ENCODE data around the gene SLPI. TPM values are rescaled to one million over a fixed set of nuclear protein-coding genes. Genes with fewer than 3 reads are reported as not detected.

The SLPI gene
- total RNA-seq, 1 experiment from 2014 or later = 207 TPM

GRCh38 chr20:45263556-45264266, 9.3 kb upstream of the SLPI start:
- TF ChIP-seq CTCF (conservative IDR thresholded peaks at IDR 0.05; ENCODE audit: low read depth, low read length) = no peak
- Histone ChIP-seq H3K36me3 (ENCODE audit: low read depth, low read length) (no peaks in the 10 kb centered on the region), H4K20me1 (ENCODE audit: low read length) (no peaks in the 10 kb centered on the region), H3K9me3 (ENCODE audit: low read length) (no peaks in the 10 kb centered on the region), H2AFZ (ENCODE audit: low read length) (no peak overlapping the region), H3F3A (ENCODE audit: low read length, unreplicated experiment) (no peaks in the 10 kb centered on the region), H3K4me1 (ENCODE audit: insufficient read depth, low read length) (peaks cover 9% of the 10 kb centered on the region; the same call in 1 of the 2 replicates), H3K4me2 (ENCODE audit: low read length) (no peak overlapping the region), H3K9me2 (replicated peaks; ENCODE audit: low read length) (no peaks in the 10 kb centered on the region), H3K4me3 (ENCODE audit: low read length) (no peak overlapping the region), H3K9ac (ENCODE audit: low read length) (no peak overlapping the region), H3K27ac (ENCODE audit: low read length) (no peak overlapping the region), H3K79me2 (ENCODE audit: low read length) (no peaks in the 10 kb centered on the region), H3K27me3 (ENCODE audit: low read length) (no peaks in the 10 kb centered on the region)
- no peak for ATAC-seq
- DNase-seq = no peak
- CTCF ChIA-PET = no interaction called here
- POLR2A ChIA-PET (ENCODE audit: unreplicated experiment) = no interaction called here
- no TSS peak for BruUV-seq (replicated peaks)
- intact Hi-C loops (cut with micrococcal nuclease) = no loop called here

DNA sequence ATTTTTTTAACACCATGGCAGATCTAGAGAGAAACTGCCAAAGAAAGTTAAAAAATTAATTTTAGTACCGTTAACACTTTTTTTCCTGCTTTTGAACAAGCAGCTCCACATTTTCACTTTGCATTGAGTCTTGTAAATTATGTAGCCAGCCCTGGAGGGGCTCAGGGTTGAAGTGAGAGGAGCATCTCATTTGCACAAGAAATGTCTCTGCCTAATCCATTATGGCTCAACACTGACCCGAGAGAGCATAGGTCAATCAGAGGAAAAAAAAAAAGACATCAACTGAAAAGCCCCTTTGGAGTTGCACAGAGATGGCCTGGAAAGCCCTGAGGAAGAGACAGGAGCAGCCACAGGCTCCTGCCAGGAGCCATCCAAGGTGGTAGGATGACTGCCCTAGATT, 4.3 kb upstream of the SLPI start:
- CTCF ChIA-PET = no interaction called here
- H3K4me2 ChIP-seq (ENCODE audit: low read length) = no peak overlapping the region
- no peaks in the 10 kb centered on the region for H3K27me3 ChIP-seq (ENCODE audit: low read length)
- no peak overlapping the region for H3K4me3 ChIP-seq (ENCODE audit: low read length)
- no peaks in the 10 kb centered on the region for H4K20me1 ChIP-seq (ENCODE audit: low read length)
- H3K36me3 ChIP-seq (ENCODE audit: low read depth, low read length) = no peaks in the 10 kb centered on the region
- intact Hi-C loops (cut with micrococcal nuclease) = no loop called here
- no TSS peak for BruUV-seq (replicated peaks)
- no peak overlapping the region for H3K27ac ChIP-seq (ENCODE audit: low read length)
- H3K79me2 ChIP-seq (ENCODE audit: low read length) = 0 out of 2 replicates have a peak, but pooled peaks cover 3% of the 10 kb centered on the region
- no peaks in the 10 kb centered on the region for H3K9me2 ChIP-seq (replicated peaks; ENCODE audit: low read length)
- H3K4me1 ChIP-seq (ENCODE audit: insufficient read depth, low read length) = peaks cover 21% of the 10 kb centered on the region
- DNase-seq (no peak), ATAC-seq (no peak)
- TF ChIP-seq CTCF (conservative IDR thresholded peaks at IDR 0.05; ENCODE audit: low read depth, low read length) (no peak), EZH2phosphoT487 (IDR thresholded peaks at IDR 0.05; ENCODE audit: borderline replicate concordance, low read length) (no peak), EZH2 (IDR thresholded peaks at IDR 0.05; ENCODE audit: low read length, unreplicated experiment) (no peak)
- no peaks in the 10 kb centered on the region for H3F3A ChIP-seq (ENCODE audit: low read length, unreplicated experiment)
- no peak overlapping the region for H2AFZ ChIP-seq (ENCODE audit: low read length)
- no peak overlapping the region for H3K9ac ChIP-seq (ENCODE audit: low read length)
- H3K9me3 ChIP-seq (ENCODE audit: low read length) = no peaks in the 10 kb centered on the region
- POLR2A ChIA-PET (ENCODE audit: unreplicated experiment) = no interaction called here

- ChIA-PET CTCF (no interaction called here), POLR2A (ENCODE audit: unreplicated experiment) (no interaction called here)
- Histone ChIP-seq H3K36me3 (ENCODE audit: low read depth, low read length) (no peaks in the 10 kb centered on the region), H3K4me3 (ENCODE audit: low read length) (no peak overlapping the region), H3K4me1 (ENCODE audit: insufficient read depth, low read length) (peaks cover 25% of the 10 kb centered on the region), H3K9me3 (ENCODE audit: low read length) (no peaks in the 10 kb centered on the region), H3K9ac (ENCODE audit: low read length) (no peak overlapping the region), H3K79me2 (ENCODE audit: low read length) (0 out of 2 replicates have a peak, but pooled peaks cover 6% of the 10 kb centered on the region), H3K9me2 (replicated peaks; ENCODE audit: low read length) (no peaks in the 10 kb centered on the region), H3K4me2 (ENCODE audit: low read length) (no peak overlapping the region), H3F3A (ENCODE audit: low read length, unreplicated experiment) (no peaks in the 10 kb centered on the region), H2AFZ (ENCODE audit: low read length) (no peak overlapping the region), H3K27ac (ENCODE audit: low read length) (no peak overlapping the region), H3K27me3 (ENCODE audit: low read length) (no peaks in the 10 kb centered on the region), H4K20me1 (ENCODE audit: low read length) (no peaks in the 10 kb centered on the region)
- ATAC-seq = no peak
- no TSS peak for BruUV-seq (replicated peaks)
- intact Hi-C loops (cut with micrococcal nuclease) = no loop called here
- DNase-seq = no peak
- TF ChIP-seq CTCF (conservative IDR thresholded peaks at IDR 0.05; ENCODE audit: low read depth, low read length) (no peak), EZH2phosphoT487 (IDR thresholded peaks at IDR 0.05; ENCODE audit: borderline replicate concordance, low read length) (no peak), EZH2 (IDR thresholded peaks at IDR 0.05; ENCODE audit: low read length, unreplicated experiment) (no peak)
These were observed 3.9 kb upstream of the SLPI start for GRCh38 chr20:45258259-45258658.
